ENCODE measurements around the gene TEKT3.

TEKT3 gene

GRCh38 chr17:15289285-15290183 is 51.9 kb downstream of the TEKT3 start:
- DNase-seq = no peak

- DNase-seq = no peak
These were observed 52.5 kb downstream of the TEKT3 start for GRCh38 chr17:15288859-15289258.

- no peak for DNase-seq
These were observed 53.7 kb downstream of the TEKT3 start for GRCh38 chr17:15287538-15288267.

- DNase-seq = no peak
These were observed 55.9 kb downstream of the TEKT3 start for GRCh38 chr17:15285466-15285865.

- no peak for DNase-seq
These were observed 56.9 kb downstream of the TEKT3 start for GRCh38 chr17:15284537-15284936.

- no peak for DNase-seq
These were observed 57.3 kb downstream of the TEKT3 start for GRCh38 chr17:15284107-15284506.

DNA sequence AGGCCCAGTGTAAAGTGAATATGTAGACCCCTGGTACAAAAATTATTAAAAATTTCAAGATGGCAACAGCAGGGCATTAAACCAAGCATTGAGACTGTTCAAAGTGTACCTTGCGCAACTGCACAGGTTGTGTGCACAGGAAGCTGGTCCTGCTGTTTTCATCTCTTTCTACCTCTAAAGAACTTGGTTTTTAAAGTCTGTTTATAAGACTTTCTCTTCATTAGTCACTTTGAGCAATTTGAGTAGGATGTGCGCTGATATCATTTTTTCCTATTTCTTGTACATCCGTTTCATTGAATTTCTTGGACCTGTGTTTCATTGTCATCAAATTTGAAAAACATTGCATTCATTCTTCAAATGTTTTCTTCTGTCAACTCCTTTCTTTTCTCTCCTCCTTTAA is 59.5 kb downstream of the TEKT3 start:
- no peak for DNase-seq

- peak; percentile 40 for DNase-seq
These were observed 62.4 kb downstream of the TEKT3 start for GRCh38 chr17:15278924-15279477.

DNA sequence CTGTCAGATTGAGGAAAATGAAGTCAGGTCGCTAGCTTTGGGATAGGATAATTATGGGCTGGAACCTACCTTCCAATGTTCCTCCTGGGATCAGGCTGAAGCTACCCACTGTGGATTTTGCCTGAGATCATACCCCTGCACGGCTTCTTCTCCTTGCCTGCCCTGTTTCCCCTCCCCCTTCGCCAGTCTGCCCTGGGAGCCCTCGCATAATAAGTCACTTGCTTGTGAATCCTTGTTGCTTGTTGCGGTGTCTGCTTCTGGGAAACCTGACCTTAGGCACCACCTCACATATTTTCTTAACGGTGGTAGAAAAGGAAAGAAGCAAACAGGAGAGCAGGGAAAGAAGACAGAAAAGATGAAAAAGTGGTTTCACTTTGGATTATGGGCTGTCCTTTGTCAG is 63.0 kb downstream of the TEKT3 start:
- no peak for DNase-seq

- DNase-seq = no peak
These were observed 67.4 kb downstream of the TEKT3 start for GRCh38 chr17:15274017-15274416.

GRCh38 chr17:15273141-15273793 is 68.1 kb downstream of the TEKT3 start:
- DNase-seq = peak; percentile 38

DNA sequence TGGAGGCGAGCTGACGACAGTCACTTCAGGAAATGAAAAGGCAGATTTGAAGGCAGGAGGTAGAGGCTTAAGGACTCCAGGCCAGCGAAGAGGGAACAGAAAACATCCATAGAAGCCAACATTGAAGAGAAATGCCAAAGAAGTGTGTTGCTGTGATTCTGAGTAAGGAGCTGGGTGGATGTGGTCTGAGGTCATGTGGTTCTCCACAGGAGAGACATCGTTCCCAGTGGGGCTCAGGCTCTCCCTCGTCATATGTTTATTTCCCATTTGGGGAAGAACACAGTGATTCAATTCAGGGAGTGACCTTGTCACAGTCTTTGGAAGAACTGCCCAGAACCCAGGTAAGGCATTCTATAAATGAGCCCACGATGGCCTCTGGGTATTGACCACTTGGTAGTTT is 69.7 kb downstream of the TEKT3 start:
- DNase-seq = no peak

GRCh38 chr17:15270628-15271381 is 70.6 kb downstream of the TEKT3 start:
- DNase-seq = no peak

GRCh38 chr17:15269780-15270089 is 71.7 kb downstream of the TEKT3 start:
- DNase-seq = no peak

DNA sequence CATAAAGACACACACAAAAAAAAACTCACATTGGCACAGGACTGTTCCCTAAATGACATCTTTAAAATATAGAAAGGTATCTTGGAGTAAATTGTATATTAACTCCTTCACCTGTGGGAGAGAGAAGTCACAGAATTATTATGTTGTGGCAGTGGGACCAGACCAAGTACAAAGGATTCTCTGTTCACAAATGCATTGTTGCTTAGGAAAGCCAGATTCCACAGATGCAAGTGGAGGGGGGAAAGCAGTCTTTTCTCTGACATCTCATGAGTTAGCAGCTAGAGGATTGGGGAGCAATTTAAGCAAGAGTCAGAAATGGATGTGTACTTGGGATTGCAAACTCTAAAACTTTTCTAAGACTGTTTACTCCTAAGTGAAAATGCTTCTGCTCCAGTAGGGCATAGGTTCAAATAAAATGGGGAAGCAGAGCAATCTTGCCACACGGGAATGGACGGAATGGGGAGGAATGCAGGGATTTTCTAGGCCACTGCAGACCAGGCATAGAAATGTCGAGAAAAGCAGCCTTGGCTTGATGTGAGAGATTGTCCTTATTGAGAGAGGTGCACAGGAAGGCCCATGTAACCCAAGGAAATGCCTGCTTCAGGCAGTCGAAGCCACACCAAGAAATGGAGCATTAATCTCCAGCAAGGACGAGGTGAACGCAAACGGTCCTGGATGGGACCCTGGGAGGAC is 72.2 kb downstream of the TEKT3 start:
- no peak for DNase-seq

- DNase-seq = no peak
These were observed 72.9 kb downstream of the TEKT3 start for GRCh38 chr17:15268461-15268860.

- DNase-seq = no peak
These were observed 73.4 kb downstream of the TEKT3 start for GRCh38 chr17:15267996-15268395.

DNA sequence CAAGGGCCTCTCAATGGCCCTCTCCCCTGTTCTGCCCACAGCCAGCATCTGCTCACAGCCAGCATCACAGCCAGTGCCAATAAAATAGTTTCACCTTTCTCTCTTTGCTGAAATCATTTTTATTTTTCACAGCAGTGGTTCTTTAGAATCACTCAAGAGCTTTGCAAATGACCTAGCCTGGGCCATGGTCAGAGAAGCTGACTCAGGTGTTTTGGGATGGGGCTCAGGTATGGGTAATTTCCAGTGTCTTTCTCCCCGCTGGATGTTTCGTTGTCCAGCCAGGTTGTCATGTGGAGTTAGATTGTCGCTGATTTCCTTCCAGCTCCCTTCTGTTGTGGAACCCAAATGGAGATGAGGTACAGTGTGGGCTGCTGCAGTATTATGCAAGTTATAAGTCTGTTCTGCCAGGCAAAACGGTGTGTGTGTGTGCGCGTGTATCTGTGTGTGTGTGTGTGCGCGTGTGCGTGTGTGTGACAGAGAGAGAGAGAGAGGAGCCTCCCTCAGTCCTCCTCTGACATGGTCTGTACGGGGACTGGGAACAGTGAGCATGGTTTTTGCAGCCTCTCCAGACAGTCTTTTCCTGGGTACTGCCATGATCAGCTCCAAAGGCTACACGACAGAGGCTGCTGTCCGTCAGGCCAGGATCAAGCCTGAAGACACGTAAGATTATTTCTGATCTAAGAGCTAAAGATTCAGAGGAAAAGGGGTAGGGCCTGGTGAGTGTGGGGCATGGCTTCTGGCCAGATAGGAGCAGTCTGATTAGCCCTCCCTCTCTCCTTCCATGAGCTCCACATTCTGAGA is 74.9 kb downstream of the TEKT3 start:
- no peak for DNase-seq

DNA sequence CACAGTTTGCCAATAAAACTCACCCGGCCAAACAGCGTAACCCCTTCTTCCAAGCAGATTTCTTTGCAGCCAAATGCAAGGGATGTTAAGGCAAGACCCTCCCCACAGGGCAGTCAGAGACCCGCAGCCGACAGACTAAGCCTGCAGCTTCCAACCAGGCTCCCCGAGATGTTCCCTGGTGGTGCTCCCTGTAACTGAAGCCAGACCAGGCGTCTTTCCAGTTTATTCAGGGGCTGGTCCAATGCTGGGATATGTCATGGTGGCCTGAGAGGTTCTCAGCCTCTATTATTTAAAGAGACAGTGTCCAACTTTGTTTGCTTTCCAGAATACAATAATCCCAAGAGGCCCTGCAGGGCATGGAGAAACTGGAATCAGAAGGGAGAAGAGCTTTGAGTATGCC is 76.3 kb downstream of the TEKT3 start, which contains the start of gene PMP22:
Gene PMP22, minus strand, starts transcription at position 196 of the 400 bp plus-strand sequence. CDS start 4,599 bp downstream, outside the sequence.
- DNase-seq = no peak

DNA sequence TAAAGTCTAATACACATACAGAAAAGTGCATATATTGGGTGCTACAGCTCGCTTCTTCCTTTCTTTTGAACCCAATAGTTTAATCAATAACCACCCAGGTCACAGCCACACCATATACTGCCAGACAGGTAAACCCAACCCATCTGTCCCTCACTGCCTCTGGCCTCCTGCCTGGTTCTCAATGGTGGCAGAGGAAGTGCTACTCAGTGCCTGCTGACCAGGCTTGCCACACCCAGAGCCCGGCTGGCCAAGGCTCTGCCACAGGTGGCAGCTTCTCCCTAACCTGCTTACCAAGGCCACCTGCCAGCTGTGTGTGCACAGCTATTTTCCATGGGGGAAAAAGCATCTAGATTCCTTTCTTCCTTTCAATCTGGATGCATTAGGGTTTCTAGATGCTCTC is 76.9 kb downstream of the TEKT3 start:
- DNase-seq = no peak

GRCh38 chr17:15263680-15264079 is 77.7 kb downstream of the TEKT3 start:
- no peak for DNase-seq

Data from suppressor macrophage treated with lipopolysaccharide for 4 hours (primary cell).